GM21515 (cell line): Measurements from ENCODE around the gene HDAC9.
A peak's percentile ranks its signal among the peaks of the same experiment; 100 is the strongest.
"Not testable (repeated sequence)": the region's sequence is repeated elsewhere in the genome, so short reads cannot be mapped to it uniquely, and the experiment has no call there.

Source experiments
- ATAC-seq: cut with Tn5 transposase; IDR thresholded peaks from one replicate; pipeline ENCODE4 v1.9.1; 2021; ENCODE audit not compliant: unreplicated experiment

The HDAC9 gene

GRCh38 chr7:18996583-18996982 is 501.0 kb downstream of the HDAC9 start:
- no peak for ATAC-seq

- ATAC-seq: no peak
These were observed 502.1 kb downstream of the HDAC9 start for GRCh38 chr7:18997477-18998150.

DNA sequence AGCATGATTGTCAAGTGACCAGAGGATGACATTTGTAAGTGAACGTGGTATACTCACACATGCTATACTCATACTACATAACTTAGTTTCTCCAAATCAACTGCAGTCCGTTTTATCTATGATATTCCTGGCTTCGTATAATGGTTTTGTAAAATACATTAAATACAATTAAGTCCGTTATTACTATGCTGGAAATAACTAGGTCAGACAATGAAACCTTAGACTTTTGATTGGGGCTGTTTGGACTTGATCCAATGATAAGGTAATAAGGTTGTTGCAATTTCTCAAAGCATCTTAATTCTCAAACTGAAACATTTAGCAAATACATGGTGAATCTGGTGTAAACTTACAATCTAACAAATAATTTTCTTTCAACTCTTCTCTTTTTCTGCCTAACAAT is 504.9 kb downstream of the HDAC9 start:
- no peak for ATAC-seq

DNA sequence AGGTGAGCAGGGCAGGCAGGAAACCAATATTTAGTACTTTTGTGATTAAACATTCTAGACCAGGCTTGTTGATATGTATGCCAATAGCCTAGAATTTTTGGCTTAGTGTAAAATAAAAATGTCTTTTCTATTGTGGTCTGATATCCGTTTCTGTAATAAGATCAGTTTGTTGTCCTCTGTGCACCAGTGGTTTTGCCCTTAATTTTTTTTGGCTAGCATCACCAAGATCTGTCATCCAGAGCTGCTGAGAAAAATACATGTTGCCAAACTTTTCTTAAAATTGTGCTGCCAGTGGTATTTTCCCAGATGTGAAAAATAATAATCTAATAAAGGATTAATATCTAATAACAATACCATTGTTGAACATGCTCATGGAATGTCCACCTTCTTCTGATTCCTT is 506.3 kb downstream of the HDAC9 start:
- ATAC-seq: no peak

- ATAC-seq: no peak
These were observed 513.8 kb downstream of the HDAC9 start for GRCh38 chr7:19009241-19009935.

GRCh38 chr7:19009936-19010280 is 514.4 kb downstream of the HDAC9 start:
- ATAC-seq: no peak

GRCh38 chr7:19011212-19011611 is 515.7 kb downstream of the HDAC9 start:
- ATAC-seq: no peak

DNA sequence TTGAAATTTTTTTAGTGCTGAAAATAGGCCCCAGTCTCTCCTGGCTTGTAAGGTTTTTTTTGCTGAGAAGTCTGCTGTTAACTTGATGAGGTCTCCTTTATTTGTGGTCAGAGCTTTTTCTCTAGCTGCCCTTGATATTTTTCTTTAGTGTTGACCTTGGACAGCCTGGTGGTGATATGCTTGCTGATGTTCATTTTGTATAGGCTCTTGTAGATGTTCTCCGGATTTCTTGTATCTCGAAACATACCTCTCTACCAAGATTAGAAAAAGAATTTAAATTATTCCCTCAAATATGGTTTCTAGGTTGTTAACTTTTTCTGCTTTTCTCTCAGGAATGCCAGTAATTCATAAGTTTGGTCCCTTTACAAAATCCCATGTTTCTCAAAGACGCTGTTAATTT is 519.5 kb downstream of the HDAC9 start:
- no peak for ATAC-seq

DNA sequence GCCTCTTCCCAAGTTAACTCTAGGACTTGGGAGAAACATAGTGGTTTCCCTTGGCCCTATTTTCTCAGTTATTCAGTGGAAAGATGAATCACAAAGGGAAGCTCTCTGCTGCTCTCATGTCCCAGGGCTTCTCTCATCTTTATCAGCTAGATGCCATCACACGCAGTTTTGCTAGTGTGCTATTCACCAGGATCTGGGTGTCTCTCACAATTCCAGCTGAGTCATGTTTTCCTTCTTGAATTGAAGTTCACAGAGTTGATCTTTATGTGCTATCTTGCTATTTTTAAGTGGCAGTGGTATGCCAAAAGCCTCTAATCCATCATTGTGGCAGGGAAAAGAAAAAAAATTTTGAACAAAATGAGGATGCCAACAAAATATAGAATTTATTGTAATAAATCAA is 520.6 kb downstream of the HDAC9 start:
- no peak for ATAC-seq

- ATAC-seq: no peak
These were observed 521.8 kb downstream of the HDAC9 start for GRCh38 chr7:19017374-19017773.

GRCh38 chr7:19020062-19020461 is 524.5 kb downstream of the HDAC9 start:
- no peak for ATAC-seq

DNA sequence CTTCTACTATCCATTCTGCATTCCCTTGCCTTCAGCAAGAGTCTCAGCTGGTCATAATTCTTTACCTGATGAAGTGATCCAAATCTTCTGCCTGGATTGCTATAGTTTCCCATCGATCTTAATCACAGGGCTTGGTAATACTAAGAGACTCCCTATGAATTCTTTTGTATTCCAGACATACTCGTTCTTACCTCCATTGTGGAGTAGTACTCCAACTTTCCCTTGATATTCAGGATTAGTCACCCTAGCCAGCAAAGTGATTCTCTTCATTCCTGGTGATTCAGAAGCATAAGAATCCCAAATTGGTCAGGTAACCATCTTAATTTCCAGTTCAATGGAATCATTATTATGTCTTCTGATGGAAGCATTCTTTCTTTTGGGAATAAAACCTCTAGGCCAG is 525.2 kb downstream of the HDAC9 start:
- no peak for ATAC-seq

GRCh38 chr7:19023477-19023876 is 527.9 kb downstream of the HDAC9 start:
- ATAC-seq: no peak

DNA sequence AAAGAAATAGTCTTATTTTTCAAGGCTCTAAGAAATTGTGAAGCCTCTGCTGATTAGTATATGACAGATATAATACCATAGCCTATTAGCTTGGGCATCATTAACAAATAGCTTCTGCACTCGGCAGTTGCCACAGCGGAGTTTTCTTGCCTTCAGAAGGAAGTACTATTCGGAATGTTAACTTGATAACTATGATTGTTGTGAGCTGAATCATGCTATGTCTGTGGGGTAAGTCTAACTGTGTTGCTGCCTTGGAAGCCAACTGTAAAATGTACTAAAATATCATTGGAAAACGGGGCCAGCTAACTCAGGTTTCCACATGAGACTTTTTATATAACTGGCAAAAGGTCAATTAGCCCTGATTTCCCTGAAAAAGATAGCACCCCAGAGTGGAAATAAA is 528.7 kb downstream of the HDAC9 start:
- ATAC-seq: no peak

- no peak for ATAC-seq
These were observed 531.3 kb downstream of the HDAC9 start for GRCh38 chr7:19026888-19027287.

- ATAC-seq: no peak
These were observed 534.7 kb downstream of the HDAC9 start for GRCh38 chr7:19030281-19030680.

GRCh38 chr7:19032942-19033341 is 537.4 kb downstream of the HDAC9 start:
- ATAC-seq: not testable (repeated sequence)

DNA sequence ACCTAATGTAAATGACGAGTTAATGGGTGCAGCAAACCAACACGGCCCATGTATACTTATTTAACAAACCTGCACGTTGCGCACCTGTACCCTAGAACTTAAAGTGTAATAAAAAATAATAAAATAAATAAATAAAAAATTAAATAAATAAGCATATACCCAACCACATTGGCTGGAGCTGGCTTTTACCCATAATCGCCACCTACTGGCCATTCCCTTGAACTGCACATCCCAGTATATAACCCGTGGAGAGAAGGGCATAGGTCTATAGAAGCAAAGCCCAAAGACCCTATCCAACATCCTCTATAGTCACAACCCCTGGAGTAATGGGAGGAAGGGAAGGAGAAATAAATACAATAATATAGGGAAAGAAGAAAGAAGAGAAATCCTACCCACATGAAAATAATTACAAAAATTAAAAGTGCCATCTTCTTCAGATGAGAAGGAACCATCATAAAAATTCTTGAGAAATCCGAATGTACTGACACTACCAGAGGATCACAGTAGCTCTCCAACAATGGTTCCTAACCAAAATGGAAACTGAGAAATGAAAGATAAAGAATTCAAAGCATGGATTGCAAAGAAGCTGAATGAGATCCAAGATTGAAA is 556.3 kb downstream of the HDAC9 start:
- ATAC-seq: peak; percentile 96
